Activated CD4-positive, alpha-beta memory T cell treated with anti-CD3 and anti-CD28 coated beads, Interleukin-2, amount 10 ng/mL, durations not matched to agents 7 days and 5 days (primary cell): ENCODE measurements around the gene MEF2C. TPM values are rescaled to one million over a fixed set of nuclear protein-coding genes. Genes with fewer than 3 reads are reported as not detected.
"Not testable (repeated sequence)": the region's sequence is repeated elsewhere in the genome, so short reads cannot be mapped to it uniquely, and the experiment has no call there.

Experiments
- CTCF ChIA-PET: fragments of 350-600 bp; sonication (Branson Sonifier 250); formaldehyde crosslinking; loops from one replicate; lab custom pipeline; 2021; ENCODE audit warnings: antibody characterized with exemption, inconsistent platforms; lab: Charles Lee
- POLR2A ChIA-PET: fragments of 350-600 bp; sonication (Branson Sonifier 250); formaldehyde crosslinking; loops from one replicate; lab custom pipeline; 2021; ENCODE audit warnings: antibody characterized with exemption; lab: Charles Lee
- DNase-seq: peaks from one replicate; pipeline ENCODE4 v3.0.0-alpha.2; 2020
- H3K27ac Mint-ChIP-seq: one replicate; pipeline ENCODE4 v1.8.0; 2021; ENCODE audit warnings: mild to moderate bottlenecking, mixed read lengths
- H3K27me3 Mint-ChIP-seq: one replicate; pipeline ENCODE4 v1.8.0; 2021; ENCODE audit warnings: mixed read lengths
- H3K36me3 Mint-ChIP-seq: one replicate; pipeline ENCODE4 v1.8.0; 2021; ENCODE audit warnings: low read depth, mixed read lengths
- H3K4me1 Mint-ChIP-seq: one replicate; pipeline ENCODE4 v1.8.0; 2021; ENCODE audit warnings: mixed read lengths
- H3K4me3 Mint-ChIP-seq: one replicate; pipeline ENCODE4 v1.8.0; 2021; ENCODE audit warnings: mild to moderate bottlenecking, mixed read lengths
- H3K9me3 Mint-ChIP-seq: one replicate; pipeline ENCODE4 v1.8.0; 2021; ENCODE audit warnings: mixed read lengths
- total RNA-seq, 2 experiments: library from RNA; stranded (reverse); gene quantifications; one replicate each; pipeline ENCODE4 v1.2.3, GENCODE V29; 2021

MEF2C gene
- total RNA-seq, 2 experiments from 2014 or later, result 0.03 TPM; not detected in 1

DNA sequence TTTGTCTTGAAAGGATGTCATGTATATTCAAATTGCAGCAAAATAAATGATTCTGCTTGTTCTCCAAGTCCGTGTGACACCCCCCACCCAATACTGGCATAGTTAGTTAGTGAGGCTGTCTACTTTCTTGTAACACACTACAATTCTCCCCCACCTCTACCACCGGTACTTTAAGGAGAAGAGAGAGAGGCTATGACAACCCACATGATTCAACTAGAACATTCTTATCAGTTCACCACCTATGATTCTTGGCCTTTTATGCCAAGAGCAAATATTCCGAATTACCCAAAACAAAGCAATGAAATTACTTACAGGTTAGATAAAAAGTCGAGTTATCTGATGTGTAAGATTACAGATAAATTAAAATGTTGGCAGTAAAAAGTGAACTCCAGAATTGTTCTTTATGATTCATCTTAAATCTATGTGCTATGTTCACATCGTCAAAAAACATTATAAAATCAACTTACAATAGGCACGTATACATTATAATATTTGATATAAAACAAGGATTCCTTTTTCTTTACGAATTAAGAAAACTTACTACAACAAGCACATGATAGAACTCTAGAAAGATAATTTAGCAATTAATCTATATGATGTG lies 14.4 kb downstream of the MEF2C start:
- ChIA-PET CTCF (no interaction called here), POLR2A (no interaction called here)
- H3K4me1 Mint-ChIP-seq, result no peaks in the 10 kb centered on the region
- no peak overlapping the region for H3K4me3 Mint-ChIP-seq
- no peaks in the 10 kb centered on the region for H3K9me3 Mint-ChIP-seq
- no peaks in the 10 kb centered on the region for H3K36me3 Mint-ChIP-seq
- H3K27me3 Mint-ChIP-seq, result peaks cover 7% of the 10 kb centered on the region
- no peak overlapping the region for H3K27ac Mint-ChIP-seq
- DNase-seq, result no peak

DNA sequence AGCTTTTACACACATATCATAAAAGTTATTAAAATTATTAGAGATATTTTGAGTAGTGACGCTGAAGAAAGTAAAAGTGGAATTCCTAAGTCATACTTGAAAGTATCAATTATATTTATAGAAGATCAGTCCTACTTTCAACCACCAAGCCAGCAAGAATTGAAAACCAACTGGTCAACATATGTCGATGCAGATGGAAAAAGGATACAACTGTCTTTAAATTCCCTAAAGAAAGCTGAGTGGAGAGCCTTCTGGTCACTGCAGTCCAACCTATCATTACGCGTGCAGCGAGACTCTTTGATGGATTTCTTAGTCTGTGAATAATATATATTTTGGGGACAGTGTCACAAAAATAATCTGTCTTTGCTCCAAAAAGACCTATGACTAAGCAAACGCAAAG lies 15.3 kb downstream of the MEF2C start:
- Mint-ChIP-seq H3K27me3 (peaks cover 2% of the 10 kb centered on the region), H3K9me3 (no peaks in the 10 kb centered on the region), H3K36me3 (no peaks in the 10 kb centered on the region), H3K4me1 (no peaks in the 10 kb centered on the region), H3K4me3 (no peak overlapping the region), H3K27ac (no peak overlapping the region)
- ChIA-PET POLR2A (no interaction called here), CTCF (no interaction called here)
- no peak for DNase-seq

DNA sequence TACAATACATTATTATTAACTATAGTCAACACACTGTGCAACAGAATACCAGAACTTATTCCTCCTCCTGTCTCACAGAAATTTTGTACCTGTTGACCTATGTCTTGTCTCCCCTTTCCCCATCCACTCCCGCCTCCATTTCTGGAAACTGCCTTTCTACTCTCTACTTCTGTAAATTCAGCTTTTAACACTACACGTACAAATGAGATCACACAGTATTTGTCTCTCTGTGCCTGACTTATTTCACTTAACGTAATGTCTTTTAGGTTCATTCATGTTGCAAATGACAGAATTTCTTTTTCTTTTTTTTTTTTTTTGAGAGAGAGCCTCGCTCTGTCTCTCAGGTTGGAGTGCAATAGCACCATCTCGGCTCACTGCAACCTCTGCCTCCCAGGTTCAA lies 19.5 kb downstream of the MEF2C start:
- no peak for DNase-seq
- no peaks in the 10 kb centered on the region for H3K9me3 Mint-ChIP-seq
- no peaks in the 10 kb centered on the region for H3K36me3 Mint-ChIP-seq
- H3K27ac Mint-ChIP-seq, result no peak overlapping the region
- no peak overlapping the region for H3K4me3 Mint-ChIP-seq
- CTCF ChIA-PET, result no interaction called here
- no peaks in the 10 kb centered on the region for H3K4me1 Mint-ChIP-seq
- no peaks in the 10 kb centered on the region for H3K27me3 Mint-ChIP-seq
- POLR2A ChIA-PET, result no interaction called here

DNA sequence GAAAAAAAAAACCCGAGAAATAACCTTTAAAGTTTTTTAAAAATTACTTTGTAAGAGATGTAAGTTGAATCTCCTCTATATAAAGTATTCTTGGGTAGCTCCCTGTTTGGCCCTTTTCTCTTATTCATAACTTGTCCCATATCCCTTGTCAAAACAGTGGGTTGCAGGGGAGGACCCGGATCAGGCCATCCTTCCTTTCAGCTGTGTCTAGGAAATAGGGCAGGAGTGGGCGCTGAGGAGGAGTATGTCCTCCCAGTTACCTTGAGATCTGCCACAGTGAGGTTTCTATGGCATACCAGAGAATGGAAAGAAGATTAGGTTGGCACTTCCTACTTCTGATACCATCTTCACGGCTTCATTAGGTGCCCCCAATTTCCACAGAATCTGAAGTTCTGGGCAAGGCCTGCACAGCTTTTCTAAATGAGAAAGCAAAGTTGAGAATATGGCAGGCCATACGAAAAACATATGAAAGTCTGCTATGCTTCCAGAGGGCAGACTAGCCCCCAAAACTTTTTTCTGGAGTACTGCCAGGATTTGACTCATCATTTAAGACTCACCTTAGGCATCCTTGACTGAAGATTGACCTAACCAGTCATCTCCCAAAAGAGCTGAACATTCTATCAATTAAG lies 20.3 kb downstream of the MEF2C start:
- ChIA-PET POLR2A (no interaction called here), CTCF (no interaction called here)
- no peaks in the 10 kb centered on the region for H3K4me1 Mint-ChIP-seq
- no peak overlapping the region for H3K27ac Mint-ChIP-seq
- no peaks in the 10 kb centered on the region for H3K36me3 Mint-ChIP-seq
- no peaks in the 10 kb centered on the region for H3K9me3 Mint-ChIP-seq
- no peak overlapping the region for H3K4me3 Mint-ChIP-seq
- no peak for DNase-seq
- H3K27me3 Mint-ChIP-seq, result no peaks in the 10 kb centered on the region

DNA sequence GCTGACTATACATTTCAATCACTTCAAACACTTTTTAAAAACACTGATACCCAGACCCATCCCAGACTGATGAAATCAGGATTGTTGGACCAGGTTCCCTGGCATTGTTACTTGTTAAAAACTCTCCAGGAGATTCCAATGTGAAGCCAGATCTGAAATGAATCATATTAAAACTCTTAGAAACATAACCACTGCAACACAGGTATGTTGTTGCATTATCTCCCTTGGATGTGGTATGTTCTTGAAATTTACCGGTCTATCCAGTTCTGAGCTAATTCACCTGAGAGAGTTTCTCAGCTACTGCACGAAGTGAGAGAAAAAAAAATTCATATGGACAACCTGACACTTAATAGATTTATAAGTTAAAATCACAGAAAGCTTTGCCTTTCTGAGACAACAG lies 21.8 kb downstream of the MEF2C start:
- Mint-ChIP-seq H3K36me3 (no peaks in the 10 kb centered on the region), H3K4me3 (no peak overlapping the region), H3K9me3 (no peaks in the 10 kb centered on the region), H3K27me3 (no peaks in the 10 kb centered on the region), H3K4me1 (no peaks in the 10 kb centered on the region), H3K27ac (no peak overlapping the region)
- ChIA-PET POLR2A (no interaction called here), CTCF (no interaction called here)
- no peak for DNase-seq

DNA sequence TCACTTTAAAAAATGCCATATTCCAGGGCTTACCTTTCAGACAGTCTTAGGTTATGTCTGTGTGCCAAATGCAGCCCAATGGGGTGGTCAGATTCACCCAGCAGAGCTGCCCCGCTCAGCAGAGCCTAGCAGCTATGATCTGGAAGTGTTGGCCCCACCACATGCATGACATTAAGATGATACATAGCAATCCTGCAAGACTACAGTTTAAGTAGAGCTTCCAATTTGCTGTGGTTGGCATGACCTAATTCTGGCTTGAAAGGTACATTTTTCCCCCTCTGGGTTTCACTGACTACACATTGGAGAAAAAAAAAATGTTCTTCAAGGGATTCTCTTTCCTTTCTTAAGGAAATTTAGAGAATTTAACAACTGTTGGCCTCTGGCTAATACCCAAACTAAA lies 22.5 kb downstream of the MEF2C start:
- H3K4me1 Mint-ChIP-seq, result no peaks in the 10 kb centered on the region
- no peaks in the 10 kb centered on the region for H3K27me3 Mint-ChIP-seq
- DNase-seq, result no peak
- H3K36me3 Mint-ChIP-seq, result no peaks in the 10 kb centered on the region
- ChIA-PET POLR2A (no interaction called here), CTCF (no interaction called here)
- no peak overlapping the region for H3K4me3 Mint-ChIP-seq
- H3K9me3 Mint-ChIP-seq, result no peaks in the 10 kb centered on the region
- no peak overlapping the region for H3K27ac Mint-ChIP-seq

DNA sequence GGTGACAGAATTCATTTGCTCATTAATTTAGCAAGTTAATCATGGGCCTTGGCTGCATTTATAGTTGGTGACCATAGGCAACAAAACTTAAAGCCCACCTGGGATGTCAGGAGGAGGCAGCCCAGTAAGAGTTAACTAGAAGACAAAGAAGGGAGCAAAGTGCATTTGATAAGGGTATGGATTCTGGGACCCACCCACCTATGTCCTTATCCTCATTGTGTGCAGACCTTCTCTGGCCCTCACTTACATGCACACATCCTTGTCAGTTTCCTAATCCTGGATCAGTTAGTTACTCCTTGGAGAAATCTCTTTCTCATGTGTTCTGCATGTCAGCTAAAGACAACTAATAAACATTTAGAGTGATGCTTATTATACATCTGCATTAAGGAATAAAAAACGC lies 24.6 kb downstream of the MEF2C start:
- Mint-ChIP-seq H3K36me3 (no peaks in the 10 kb centered on the region), H3K4me1 (no peaks in the 10 kb centered on the region), H3K27ac (no peak overlapping the region), H3K27me3 (no peaks in the 10 kb centered on the region), H3K9me3 (no peaks in the 10 kb centered on the region), H3K4me3 (no peak overlapping the region)
- CTCF ChIA-PET, result no interaction called here
- DNase-seq, result no peak
- POLR2A ChIA-PET, result no interaction called here

DNA sequence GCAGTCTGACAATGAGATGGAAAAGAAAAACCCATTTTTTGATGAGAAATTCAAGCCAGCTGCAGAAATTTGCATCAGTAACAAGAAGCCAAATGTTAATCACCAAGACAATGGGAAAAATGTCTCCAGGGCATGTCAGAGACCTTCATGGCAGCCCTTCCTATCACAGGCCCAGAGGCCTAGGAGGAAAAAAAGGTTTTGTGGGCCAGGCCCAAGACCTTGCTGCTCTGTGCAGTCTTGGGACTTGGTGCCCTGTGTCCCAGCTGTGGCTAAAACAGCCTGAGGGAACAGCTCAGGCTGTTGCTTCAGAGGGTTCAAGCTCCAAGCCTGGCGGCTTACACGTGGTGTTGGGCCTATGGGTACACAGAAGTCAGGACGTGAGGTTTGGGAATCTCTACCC lies 26.6 kb downstream of the MEF2C start:
- H3K27ac Mint-ChIP-seq, POLR2A ChIA-PET, H3K27me3 Mint-ChIP-seq, CTCF ChIA-PET, H3K4me3 Mint-ChIP-seq, H3K4me1 Mint-ChIP-seq, H3K36me3 Mint-ChIP-seq, H3K9me3 Mint-ChIP-seq, DNase-seq: not testable (repeated sequence)

DNA sequence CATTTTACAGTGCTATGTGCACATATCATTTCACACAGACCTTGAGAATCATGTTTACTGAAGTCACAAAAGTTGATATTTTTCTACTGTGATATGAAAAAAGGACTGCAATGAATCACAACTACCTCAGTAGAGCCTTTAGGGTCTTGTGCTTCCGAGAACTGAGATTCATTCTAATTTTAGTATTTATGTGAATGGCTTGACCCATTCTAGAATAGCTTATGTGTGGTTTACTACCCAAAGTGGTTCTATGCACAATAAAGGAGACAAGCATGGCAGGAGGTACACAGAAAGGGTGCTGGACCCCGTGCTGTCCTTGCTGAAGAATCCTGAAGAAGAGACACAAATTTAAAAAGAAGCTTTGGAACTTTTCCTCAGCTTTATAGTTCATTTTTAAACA lies 28.2 kb downstream of the MEF2C start:
- H3K4me3 Mint-ChIP-seq, result no peak overlapping the region
- no peaks in the 10 kb centered on the region for H3K4me1 Mint-ChIP-seq
- no peaks in the 10 kb centered on the region for H3K9me3 Mint-ChIP-seq
- H3K27me3 Mint-ChIP-seq, result no peaks in the 10 kb centered on the region
- ChIA-PET POLR2A (no interaction called here), CTCF (no interaction called here)
- no peak overlapping the region for H3K27ac Mint-ChIP-seq
- DNase-seq, result no peak
- H3K36me3 Mint-ChIP-seq, result no peaks in the 10 kb centered on the region

DNA sequence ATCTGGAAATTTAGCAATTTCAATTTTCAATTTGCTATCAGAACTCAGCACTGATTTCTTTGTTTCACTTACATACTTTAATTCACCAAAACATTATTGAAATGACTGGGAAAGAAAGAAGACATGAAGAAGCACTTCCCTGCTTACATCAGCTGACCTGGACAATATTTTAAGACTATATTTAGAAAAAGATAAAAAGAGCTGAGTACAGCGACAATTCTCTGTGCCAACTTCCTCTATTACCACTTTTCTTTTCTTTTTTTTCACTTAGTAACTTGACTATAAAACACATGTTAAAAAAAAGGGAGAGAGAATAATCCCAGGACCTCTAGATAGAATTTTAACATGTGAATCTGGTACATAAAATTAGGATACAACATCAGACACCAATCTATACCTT lies 35.6 kb downstream of the MEF2C start:
- no peaks in the 10 kb centered on the region for H3K9me3 Mint-ChIP-seq

DNA sequence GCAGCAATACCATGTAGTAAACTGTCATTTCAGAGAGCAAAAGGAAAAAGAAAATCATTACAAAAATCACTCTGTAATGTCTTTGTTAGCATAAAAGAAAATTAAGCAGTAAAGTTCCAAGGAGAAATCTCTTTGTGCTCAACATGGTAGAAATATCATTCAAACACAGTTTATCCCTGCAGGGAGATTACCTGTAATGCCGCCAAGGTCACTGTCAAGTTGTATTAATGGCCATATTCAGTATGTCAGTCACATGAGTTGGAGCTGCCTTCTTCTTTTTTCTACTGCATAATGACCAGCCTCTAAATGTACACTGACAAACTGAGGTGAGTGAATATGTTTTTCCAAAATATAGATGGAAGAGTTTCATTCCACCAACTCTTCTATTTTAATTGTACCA lies 36.5 kb downstream of the MEF2C start:
- ChIA-PET POLR2A (no interaction called here), CTCF (no interaction called here)
- Mint-ChIP-seq H3K27ac (no peak overlapping the region), H3K4me1 (peaks cover 1% of the 10 kb centered on the region), H3K4me3 (no peak overlapping the region), H3K9me3 (no peaks in the 10 kb centered on the region), H3K36me3 (no peaks in the 10 kb centered on the region), H3K27me3 (no peaks in the 10 kb centered on the region)
- no peak for DNase-seq

More for the DNA sequence above, 35.6 kb downstream of the MEF2C start:
- ChIA-PET POLR2A (no interaction called here), CTCF (no interaction called here)
- H3K4me3 Mint-ChIP-seq, result no peak overlapping the region
- H3K27me3 Mint-ChIP-seq, result no peaks in the 10 kb centered on the region
- H3K4me1 Mint-ChIP-seq, result peaks cover 1% of the 10 kb centered on the region
- no peak for DNase-seq
- no peak overlapping the region for H3K27ac Mint-ChIP-seq
- H3K36me3 Mint-ChIP-seq, result no peaks in the 10 kb centered on the region

DNA sequence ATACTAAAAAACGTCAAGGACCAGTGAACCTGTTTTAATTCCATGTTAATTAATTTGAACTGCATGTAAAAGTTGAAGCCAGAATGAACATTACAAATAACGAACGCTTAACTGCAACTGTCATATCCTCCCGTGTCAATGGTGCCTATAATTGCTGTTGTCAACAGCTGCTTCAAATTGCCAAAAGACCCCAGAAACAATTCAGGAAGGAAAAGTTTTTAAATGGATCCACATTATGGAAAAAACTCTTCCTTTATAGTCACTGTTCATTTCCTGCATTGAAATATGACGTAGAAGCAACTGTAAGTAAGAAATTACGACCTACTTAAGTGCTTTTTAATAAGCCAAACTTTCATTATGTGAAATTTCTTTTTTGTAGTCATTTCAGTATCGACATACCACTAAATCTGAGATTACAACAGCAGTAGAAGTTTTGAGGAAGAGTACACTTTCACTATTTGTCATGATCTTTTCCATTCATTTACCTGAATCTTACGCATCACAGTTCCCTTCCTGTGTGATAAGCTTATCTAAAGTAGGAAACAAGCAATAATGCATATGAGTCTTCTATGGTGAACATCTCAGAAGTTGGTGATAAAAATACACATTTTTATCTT lies 37.8 kb downstream of the MEF2C start:
- no peak for DNase-seq
- POLR2A ChIA-PET, result no interaction called here
- H3K4me3 Mint-ChIP-seq, result no peak overlapping the region
- CTCF ChIA-PET, result no interaction called here
- H3K9me3 Mint-ChIP-seq, result no peaks in the 10 kb centered on the region
- H3K36me3 Mint-ChIP-seq, result no peaks in the 10 kb centered on the region
- H3K27me3 Mint-ChIP-seq, result no peaks in the 10 kb centered on the region
- H3K27ac Mint-ChIP-seq, result no peak overlapping the region
- peaks cover 1% of the 10 kb centered on the region for H3K4me1 Mint-ChIP-seq

DNA sequence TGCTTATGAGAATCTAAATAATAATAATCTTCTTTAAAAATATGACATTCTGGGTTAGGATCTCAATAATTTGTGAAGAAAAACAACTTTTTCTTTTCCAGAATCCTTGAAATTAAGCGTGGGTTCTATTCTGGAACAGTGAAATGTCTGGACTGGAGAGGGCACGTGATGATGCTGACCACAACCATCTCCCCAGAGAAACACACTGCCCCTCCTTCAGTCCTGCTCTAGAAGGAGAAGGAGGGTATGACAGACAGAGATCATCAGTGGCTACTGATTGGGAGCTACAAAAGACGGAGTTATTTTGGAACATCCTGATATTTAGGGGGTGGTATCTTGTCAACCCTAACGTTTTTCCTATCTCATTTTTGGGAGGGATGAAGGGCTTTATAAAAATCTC lies 40.2 kb downstream of the MEF2C start:
- Mint-ChIP-seq H3K27ac (no peak overlapping the region), H3K27me3 (peaks cover 2% of the 10 kb centered on the region), H3K36me3 (no peaks in the 10 kb centered on the region), H3K9me3 (no peaks in the 10 kb centered on the region), H3K4me1 (peaks cover 1% of the 10 kb centered on the region), H3K4me3 (no peak overlapping the region)
- POLR2A ChIA-PET, result no interaction called here
- CTCF ChIA-PET, result interaction anchor here (1.4 kb wide), 1 partner anchor 113 kb away, joined by 3 read pairs; no protein-coding TSS in a partner anchor
- DNase-seq, result no peak

DNA sequence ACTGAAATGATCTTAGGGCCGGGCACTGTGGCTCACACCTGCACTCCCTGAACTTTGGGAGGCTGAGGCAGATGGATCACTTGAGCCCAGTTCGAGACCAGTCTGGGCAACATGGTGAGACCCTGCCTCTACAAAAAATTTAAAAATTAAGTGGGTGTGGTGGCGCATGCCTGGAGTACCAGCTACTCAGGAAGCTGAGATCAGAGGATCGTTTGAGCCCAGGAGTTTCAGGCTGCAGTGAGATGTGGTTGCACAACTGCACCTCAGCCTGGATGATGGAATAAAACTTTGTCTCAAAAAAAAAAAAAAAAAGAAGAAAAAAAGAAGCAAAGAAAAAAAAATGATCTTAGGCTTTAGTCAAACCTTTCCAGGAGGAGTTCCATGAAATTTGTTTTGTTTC lies 41.8 kb downstream of the MEF2C start:
- CTCF ChIA-PET, result no interaction called here

More for the DNA sequence above, 41.8 kb downstream of the MEF2C start:
- peaks cover 2% of the 10 kb centered on the region for H3K27me3 Mint-ChIP-seq
- H3K27ac Mint-ChIP-seq, result no peak overlapping the region
- H3K4me1 Mint-ChIP-seq, result peaks cover 1% of the 10 kb centered on the region
- POLR2A ChIA-PET, result no interaction called here
- H3K36me3 Mint-ChIP-seq, result no peaks in the 10 kb centered on the region
- no peak for DNase-seq
- H3K9me3 Mint-ChIP-seq, result no peaks in the 10 kb centered on the region
- H3K4me3 Mint-ChIP-seq, result no peak overlapping the region
